Measurements from ENCODE around the gene AP2M1.
"Not testable (repeated sequence)": the region's sequence is repeated elsewhere in the genome, so short reads cannot be mapped to it uniquely, and the experiment has no call there.

AP2M1 gene

DNA sequence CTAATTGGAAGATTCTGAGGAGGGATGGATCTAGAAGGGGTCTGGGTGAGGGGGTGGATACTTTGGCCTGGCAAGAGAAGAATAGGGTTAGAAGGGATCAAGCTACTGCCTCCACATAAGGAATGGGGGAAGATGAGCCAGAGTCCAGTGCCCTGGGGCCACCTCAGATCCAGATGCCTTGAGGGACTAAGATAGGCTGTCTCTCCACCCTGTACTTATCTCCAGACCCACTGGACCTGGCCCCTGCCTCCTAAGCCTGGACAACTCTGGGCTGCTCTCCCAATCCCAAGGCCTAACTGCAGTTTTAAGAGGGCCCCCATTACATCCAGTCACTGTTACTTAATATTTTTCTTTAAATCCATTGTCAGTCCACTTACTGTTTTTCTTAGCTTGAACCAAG lies 17.4 kb upstream of the AP2M1 start:
- no peak for DNase-seq (ENCODE audit: low read depth)

DNA sequence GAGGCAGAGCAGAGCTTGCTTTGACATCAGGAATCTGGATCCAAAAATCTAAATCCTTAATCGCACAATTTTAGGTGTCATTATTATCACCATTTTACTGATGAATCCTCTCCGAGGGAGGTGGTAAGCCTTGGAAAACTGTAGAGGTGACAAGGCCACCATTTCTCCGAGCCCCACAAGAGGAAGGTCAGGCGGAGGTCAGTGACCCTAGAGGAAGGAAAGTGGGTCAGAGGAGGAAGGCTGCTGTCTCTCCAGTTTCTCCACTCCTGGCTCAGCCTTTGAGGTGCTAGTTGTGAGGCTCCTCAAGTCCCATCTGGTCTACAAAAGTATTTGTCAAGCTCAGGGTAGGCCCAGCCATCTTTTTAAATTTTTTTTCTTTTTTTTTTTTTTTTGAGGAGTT lies 16.3 kb upstream of the AP2M1 start:
- no peak for DNase-seq (ENCODE audit: low read depth)

DNA sequence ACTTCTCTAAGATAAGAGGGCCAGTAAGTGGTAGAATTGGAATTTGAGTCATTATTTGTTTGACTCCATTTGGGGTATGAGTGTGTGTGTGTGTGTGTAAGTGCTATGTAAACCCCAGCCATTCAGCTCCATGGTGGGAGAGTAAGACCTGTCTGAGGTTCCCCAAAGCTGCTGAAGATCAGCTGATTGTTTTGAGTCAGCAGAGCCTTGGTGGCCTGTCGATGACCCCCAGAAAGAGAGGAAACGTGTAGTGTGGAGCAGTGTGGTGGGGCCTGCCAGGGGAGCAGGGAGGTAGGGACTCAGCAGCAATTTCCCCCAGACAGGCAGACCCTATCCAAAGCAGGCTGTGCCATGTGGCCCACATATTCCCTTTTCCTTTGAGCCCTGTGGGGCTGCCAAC lies 14.2 kb upstream of the AP2M1 start:
- no peak for DNase-seq (ENCODE audit: low read depth)

DNA sequence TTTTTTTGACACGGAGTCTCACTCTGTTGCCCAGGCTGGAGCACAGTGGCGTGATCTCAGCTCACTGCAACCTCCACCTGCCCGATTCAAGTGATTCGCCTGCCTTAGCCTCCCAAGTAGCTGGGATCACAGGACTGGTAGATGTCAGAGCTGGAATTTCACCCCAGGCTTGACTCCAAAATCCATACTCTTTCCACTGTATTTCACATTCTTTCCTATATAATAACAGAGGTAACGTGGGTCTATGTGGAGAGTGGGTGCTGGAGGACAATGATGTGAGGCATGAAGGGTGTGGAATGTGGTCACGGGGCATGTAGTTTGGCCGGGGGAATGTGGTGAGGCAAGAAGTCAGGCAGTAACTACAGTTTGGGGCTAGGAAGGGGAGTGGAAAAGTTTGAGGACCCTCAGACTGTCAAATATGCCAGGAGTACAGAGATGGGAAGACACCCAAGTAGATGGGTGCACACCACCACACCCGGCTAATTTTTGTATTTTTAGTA lies 12.0 kb upstream of the AP2M1 start:
- DNase-seq (ENCODE audit: low read depth): not testable (repeated sequence)

DNA sequence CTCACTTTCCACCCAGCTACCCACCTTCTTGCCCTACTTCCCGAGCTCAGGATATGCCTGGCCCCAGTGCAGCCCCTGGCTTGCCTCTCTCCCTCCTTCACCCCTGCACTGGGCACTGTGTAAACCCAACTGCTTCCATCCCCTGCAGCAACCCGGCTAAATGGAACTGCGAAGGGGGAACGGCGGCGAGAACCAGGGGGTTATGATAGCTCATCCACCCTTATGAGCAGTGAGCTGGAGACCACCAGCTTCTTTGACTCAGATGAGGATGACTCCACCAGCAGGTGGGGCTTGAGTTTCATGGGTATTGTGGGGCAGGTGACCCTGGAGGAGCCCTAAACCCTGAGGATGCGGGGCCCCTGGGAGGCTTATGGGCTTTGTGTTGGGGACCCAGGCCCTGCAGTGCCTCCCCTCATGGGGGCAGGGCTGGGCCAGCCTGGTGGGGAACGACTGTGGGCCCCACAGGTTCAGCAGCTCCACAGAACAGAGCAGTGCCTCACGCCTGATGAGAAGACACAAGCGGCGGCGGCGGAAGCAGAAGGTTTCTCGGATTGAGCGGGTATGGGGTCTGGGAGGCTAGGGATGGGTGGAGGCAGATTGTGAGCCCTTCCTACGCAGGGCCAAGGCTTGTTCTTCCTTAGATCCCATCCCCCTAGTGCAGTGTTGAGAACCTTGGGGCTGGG lies 9.9 kb upstream of the AP2M1 start:
- no peak for DNase-seq (ENCODE audit: low read depth)

DNA sequence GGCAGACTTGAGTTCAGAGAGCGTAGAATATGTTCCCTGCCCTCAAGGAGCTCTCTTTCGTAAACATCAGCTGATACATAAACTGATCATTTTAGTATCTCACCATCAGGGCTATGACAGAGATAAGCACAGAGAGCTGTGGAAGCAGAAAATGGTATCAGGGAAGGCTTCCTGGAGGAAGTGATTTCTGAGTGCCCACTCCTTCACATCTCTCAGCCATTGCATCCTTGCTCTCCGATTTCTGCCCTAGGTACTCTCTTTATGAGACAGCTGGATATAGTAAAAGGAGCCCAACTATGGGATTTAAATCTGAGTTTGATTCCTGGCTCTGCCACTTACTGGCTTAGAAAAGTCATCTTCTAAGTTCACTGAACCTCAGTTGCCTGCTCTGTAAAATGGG lies 9.1 kb upstream of the AP2M1 start:
- DNase-seq (ENCODE audit: low read depth): no peak

DNA sequence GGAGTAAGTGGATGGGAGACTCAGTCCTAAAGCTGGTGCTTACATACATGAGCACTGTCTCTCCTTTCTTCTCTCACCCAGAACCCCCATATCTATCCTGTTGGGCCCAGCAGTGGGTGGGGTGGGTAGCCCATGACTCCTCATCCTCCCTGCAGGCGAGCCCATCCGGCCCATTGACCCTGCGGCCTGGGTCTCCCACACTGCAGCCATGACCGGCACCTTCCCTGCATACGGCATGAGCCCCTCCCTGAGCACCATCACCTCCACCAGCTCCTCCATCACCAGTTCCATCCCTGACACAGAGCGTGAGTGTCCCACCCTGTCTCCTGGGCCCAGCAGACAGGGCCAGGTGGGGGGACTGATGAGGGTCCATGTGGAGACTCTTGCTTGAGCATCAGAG lies 8.0 kb upstream of the AP2M1 start:
- DNase-seq (ENCODE audit: low read depth): no peak

DNA sequence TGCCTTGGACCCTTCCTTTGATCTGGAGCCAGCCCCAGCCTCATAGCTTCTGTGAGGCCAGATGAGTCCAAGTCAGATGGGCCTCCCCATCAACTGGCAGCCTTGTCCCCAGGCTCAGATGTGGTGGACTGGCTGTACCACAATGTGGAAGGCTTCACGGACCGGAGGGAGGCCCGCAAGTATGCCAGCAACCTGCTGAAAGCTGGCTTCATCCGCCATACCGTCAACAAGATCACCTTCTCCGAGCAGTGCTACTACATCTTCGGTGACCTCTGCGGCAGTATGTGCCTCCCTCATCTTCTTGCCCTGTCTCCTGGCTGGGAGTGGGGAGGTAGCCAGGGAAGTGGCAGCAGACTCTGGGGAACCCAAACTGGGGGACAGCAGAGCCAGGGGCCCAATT lies 6.9 kb upstream of the AP2M1 start:
- no peak for DNase-seq (ENCODE audit: low read depth)

DNA sequence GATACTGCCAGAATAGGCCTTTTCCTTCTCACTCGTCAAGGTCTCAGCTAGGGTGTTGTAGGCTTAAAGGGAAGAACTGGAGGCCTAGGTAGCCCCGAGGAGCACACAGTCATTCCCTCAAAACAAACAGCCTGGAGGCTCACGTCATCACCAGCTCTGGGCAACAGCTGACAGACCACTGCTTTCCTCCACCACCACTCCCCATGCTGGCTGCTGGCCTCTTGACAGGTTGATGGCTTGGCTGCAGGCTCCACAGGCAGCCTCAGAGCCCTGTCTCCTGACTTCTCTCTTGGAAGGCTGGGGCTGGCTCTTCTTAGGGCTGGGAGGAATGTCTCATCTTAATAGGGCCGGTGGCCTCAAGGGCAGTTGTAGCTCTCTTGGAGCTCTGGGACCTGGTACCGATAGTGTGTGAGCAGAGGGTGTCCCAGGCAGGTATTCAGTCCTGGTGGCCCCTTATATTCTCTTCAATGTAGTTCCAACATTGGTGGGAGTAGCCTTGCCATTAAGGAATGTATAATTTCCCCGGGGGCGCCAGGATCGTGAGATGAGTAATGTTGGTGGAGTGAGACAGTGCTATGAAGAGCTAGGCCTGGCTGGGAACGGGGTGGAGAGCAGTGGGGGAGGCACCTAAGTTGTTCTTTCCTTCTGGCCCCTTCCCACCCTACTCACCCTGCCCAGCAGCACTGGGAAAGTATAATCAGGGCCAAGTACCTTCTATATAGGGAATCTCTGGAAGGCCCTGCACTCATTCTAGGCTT lies 6.1 kb upstream of the AP2M1 start:
- DNase-seq (ENCODE audit: low read depth): no peak

DNA sequence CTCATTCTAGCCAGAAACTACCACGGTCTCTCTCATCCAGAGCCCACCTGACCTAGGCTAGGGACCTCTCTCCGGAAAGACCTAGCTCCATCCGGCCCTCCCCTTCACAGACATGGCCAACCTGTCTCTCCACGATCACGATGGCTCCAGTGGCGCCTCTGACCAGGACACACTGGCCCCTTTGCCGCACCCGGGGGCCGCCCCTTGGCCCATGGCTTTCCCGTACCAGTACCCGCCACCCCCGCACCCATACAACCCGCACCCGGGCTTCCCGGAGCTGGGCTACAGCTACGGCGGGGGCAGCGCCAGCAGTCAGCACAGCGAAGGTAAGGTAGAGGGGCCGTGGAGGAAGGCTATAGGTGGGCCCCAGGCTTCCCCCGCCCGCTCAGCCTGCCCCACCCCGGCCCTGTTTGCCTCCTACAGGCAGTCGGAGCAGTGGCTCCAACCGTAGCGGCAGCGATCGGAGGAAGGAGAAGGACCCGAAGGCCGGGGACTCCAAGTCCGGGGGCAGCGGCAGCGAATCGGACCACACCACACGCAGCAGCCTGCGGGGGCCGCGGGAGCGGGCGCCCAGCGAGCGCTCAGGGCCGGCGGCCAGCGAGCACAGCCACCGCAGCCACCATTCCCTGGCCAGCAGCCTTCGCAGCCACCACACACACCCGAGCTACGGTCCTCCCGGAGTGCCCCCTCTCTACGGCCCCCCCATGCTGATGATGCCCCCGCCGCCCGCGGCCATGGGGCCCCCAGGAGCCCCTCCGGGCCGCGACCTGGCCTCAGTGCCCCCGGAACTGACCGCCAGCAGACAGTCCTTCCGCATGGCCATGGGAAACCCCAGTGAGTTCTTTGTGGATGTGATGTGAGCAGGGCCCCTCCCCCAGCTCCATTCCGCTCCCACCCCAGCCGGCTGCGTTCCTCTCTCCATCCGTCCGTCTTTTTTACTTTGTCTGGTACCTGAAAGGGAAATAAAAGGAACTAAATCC lies 4.5 kb upstream of the AP2M1 start:
- no peak for DNase-seq (ENCODE audit: low read depth)

DNA sequence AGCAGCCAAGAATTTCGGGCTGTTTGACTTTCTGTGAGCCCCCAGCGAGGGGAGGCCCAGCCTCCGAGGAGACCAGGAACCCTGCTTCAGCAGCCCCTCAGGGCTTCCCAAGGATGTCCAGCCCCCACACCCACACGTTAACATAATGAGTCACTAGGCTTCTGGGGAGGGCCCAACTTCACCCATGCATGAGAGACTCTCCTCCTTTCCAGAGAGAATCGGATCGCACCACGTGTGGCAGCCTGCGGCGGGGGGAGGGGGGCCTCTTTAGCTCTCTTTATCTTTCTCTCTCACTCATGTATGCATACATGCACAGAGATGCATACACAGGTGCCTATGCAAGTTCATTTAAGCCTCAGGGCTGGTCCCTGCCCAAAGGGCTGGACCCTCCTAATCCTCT lies 3.1 kb upstream of the AP2M1 start:
- DNase-seq (ENCODE audit: low read depth): no peak

DNA sequence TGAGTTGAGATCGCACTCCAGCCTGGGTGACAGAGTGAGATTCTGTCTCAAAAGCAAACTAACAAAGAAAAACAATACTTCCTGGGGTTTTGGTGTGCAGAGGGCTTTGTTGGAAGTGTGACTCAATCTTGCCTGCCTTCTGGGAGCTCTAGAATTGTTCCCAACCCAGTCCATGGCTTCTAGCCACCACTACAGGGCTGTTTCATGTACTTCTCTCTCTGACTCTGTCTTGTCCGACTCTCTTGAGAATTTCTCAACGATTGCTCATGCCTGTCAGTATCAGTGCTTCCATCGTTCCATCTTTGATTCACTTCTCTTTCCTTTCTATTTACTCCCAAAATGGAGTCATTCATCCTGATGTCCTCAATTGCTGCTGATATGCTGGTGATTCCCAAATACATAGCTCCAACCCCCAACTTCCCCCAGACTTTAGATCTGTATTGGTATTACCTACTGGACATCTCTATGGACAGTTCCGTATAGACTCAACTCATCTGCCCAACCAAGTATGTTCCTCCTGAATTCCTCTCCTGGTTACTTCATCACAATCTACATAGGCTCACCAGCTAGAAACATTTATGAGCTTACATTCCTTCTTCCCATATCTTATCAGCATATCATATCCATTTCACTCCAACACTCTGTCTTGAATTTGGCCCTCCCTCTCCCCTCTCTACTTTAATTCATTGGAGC lies 1.8 kb upstream of the AP2M1 start:
- DNase-seq (ENCODE audit: low read depth): no peak

DNA sequence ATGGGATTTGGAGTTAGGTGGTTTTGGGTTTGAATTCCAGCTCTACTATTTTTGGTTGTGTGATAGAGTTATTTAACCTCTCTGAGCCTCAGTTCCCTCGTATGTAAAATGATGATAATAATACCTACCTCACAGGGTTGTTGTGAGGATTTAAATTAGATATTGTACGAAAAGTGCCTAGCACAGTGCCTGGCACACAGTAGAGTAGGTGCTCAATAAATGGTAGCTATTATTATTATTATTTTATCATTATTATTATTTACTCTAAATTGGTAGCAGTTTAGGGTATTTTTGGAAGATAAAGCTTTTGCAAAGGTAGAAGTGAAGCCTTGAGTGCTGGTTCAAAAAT lies 1.3 kb upstream of the AP2M1 start:
- no peak for DNase-seq (ENCODE audit: low read depth)

DNA sequence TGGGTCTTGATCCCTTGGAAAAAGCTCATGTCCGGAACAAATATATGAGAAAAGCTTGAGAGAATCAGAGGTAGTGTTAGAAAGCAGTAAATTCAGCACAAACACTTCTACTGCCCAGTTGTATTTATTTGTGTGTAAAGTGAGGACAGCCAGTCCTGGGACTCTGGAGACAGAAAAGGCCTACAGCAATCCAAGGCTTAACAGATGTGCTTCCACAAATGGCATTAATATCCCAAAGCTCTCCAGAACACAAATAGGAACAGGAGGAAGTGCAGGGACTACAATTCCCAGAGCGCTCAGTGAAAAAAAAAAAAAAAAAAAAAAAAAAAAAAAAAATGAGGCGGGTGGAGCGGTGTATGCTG lies 390 bp upstream of the AP2M1 start:
- no peak for DNase-seq (ENCODE audit: low read depth)

DNA sequence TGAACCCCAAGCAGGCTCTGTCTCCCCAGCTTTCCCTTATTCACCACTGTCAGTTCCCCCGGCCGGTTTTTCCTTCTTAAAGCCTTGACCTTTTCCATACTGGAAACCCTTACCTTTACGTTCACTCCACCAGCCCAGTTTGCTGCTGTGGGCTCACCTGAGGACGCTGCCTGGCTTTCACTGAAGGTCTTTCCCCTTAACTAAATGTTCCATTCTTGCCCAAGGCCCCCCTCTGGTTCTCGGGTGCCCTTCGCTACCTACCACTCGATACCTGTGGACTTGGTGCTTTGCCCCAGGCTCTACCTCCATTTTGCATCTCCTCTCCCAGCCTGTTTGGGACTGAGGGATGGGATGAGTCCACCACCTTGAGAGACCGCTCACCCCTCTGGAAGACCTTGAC lies 851 bp downstream of the AP2M1 start:
- DNase-seq (ENCODE audit: low read depth): no peak

DNA sequence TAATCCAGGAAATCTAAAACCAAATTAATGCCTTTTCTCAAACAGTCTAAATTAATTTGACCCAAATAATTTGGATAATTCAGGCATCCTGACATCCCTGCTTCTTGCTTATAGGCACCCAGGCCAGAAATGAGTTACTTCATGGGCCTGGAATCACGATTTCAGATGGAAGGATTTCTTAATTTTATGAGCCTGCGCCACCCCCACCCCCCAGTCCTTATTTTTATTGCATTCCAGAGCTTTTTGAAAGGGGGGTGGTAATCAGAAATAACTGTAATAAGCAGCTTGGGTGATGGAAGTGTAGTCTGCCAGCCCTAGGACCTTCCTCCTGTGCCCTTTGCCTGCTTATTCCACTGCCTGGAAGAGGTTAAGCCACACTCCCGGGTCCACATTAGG lies 1.3 kb downstream of the AP2M1 start:
- no peak for DNase-seq (ENCODE audit: low read depth)

DNA sequence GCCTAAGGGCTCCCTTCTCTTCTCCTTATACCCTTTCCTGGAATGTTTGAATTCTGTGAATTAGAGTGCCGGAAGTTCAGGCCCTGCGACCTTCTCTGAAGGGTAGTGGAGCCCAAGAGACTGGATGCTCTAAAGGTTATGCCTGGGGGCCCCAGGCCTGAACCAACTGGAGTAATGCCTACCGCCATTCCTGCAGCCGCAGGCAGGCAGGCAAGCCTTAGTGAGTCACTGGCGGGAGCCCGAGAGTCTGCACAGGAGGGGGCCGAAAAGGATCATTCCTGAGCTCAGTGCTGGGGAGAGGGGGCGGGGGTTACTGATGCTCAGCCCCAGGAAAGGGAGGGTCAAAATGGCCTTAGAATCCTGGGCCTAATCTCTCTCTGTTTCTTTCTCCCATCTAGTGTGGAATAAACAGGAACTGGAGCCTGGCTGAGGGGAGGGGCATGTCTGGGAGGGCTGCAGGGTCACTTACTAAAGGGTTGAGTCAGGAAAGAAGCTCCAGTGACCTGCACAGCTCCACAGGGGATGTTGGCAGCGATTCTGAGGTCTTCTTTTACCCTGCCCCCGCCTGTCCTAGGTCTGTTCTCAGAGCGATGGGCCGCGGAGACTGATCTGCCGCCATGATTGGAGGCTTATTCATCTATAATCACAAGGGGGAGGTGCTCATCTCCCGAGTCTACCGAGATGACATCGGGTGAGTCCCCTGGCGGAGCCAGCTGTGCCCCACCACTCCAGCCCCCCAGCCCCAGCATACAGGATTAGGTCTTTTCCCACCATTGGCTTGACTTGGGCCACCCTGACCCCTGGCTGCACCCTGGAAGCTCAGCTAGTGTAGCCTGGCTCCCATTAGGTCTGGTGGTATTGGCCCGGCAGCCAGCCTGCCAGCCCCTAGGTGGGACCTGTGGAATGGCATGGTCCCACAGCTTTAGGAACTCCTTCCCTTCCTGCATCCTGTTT lies 2.0 kb downstream of the AP2M1 start:
- no peak for DNase-seq (ENCODE audit: low read depth)

DNA sequence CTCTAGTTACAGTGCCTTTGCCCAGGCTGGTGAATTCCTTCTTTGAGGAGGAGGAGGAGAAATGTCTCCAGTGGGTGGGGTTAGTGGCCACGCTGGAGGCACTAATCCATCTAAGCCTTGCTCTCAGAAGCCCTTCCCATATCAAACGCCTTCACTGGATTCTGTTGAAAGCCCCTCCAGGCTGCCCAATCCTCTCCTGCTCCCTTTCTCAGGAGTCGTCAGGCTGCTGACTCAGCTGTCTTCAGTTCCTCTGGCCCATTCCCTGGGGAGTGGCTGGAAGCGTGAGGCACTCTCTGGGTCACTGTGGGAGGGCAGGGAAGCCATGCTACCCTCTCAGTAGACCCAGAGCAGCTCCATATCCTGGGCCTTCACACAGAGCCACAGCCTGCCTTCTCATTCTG lies 2.7 kb downstream of the AP2M1 start:
- no peak for DNase-seq (ENCODE audit: low read depth)

DNA sequence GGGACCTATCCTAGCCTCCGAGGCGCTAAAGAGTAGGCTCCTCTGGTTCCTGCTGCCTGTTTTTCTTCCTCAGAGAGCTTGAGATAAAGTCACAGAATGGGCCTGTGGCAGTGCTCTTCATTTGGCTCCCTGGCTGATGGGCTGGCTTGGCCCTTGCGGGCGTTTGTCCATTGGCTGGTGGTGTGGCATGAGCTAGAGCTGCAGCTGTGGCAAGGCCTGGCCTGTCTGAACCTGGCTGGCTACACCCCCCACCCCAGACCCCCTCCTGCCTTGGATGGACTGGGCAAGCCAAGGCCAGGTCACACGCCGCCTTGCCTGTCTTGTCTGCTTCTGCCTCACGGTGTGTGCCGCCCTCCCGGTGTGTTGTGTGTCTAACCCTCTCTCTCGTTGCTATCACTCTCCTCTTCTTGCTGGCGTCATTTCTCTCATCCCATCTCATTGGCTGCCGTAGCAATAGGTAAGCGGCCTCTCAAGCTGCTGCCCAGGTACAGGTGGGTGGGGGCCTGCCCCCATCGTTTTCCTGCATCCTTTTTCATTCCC lies 3.2 kb downstream of the AP2M1 start:
- DNase-seq (ENCODE audit: low read depth): no peak

DNA sequence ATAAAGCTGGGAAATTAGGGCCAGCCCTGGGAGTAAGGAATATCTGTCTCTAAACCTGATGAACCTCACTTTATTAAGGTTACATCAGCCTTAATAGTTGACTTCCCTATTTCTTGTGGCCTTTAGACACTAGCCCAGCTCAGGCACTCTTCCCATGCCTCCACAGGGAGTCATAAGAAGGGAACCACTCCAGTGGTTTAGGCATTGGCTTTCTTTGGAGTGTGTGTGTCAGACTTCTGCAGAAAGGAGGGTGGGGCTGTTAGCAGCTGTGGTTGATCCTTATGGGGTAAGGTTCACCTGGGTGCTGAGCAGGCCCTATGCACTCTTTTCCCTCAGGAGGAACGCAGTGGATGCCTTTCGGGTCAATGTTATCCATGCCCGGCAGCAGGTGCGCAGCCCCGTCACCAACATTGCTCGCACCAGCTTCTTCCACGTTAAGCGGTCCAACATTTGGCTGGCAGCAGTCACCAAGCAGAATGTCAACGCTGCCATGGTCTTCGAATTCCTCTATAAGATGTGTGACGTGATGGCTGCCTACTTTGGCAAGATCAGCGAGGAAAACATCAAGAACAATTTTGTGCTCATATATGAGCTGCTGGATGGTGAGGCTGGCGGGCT lies 4.0 kb downstream of the AP2M1 start:
- no peak for DNase-seq (ENCODE audit: low read depth)
